Measurements from ENCODE around the gene TAOK1.

DNA sequence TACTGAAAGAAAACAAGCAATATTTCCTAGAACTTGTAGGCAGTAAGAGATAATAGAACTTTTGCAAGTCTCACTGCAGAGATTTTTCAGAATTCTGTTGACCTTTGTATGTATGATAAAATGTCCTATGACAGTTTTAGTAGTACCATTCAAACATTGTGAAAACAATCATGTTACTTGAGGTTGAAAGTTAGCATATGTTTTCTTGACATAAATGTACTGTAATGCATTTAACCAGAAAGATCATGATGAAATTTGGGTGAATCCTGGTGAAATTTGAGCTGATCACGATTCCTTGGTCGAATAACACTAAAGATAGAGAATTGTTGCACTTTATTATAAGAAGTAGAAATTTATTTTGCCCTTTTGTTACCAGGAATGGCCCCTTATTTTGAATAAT is 85.7 kb downstream of the TAOK1 start:
- TF ChIP-seq, protein P1, sequence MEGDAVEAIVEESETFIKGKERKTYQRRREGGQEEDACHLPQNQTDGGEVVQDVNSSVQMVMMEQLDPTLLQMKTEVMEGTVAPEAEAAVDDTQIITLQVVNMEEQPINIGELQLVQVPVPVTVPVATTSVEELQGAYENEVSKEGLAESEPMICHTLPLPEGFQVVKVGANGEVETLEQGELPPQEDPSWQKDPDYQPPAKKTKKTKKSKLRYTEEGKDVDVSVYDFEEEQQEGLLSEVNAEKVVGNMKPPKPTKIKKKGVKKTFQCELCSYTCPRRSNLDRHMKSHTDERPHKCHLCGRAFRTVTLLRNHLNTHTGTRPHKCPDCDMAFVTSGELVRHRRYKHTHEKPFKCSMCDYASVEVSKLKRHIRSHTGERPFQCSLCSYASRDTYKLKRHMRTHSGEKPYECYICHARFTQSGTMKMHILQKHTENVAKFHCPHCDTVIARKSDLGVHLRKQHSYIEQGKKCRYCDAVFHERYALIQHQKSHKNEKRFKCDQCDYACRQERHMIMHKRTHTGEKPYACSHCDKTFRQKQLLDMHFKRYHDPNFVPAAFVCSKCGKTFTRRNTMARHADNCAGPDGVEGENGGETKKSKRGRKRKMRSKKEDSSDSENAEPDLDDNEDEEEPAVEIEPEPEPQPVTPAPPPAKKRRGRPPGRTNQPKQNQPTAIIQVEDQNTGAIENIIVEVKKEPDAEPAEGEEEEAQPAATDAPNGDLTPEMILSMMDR (conservative IDR thresholded peaks at IDR 0.05; ENCODE audit: low read depth, low read length) = no peak
- TF ChIP-seq EZH2 (IDR thresholded peaks at IDR 0.05; ENCODE audit: borderline replicate concordance, low read depth, low read length, poor library complexity, severe bottlenecking) = no peak
